ENCODE results near the gene DCAF8.

GRCh38 chr1:160227034-160227433, 35.3 kb downstream of the DCAF8 start:
- TF ChIP-seq CTCF (IDR thresholded peaks at IDR 0.05; ENCODE audit: low read length): no peak
- TF ChIP-seq EZH2 (optimal IDR thresholded peaks at IDR 0.05; ENCODE audit: low read depth, low read length): no peak

Measured in MM.1S (cell line).